Spleen (tissue), 11 donors: ENCODE results near the gene ACACA. TPM values are rescaled to one million over a fixed set of nuclear protein-coding genes. Genes with fewer than 3 reads are reported as not detected.

ENCODE experiments used
- DNase-seq: peaks from one replicate; pipeline ENCODE4 v3.0.0-alpha.2; 2020
- H3K27ac ChIP-seq, 8 donors: fragments of 200-600 bp; sonication (generic) in 7 of 8; 1 replicate in 4 of 8; 2 replicates in 4 of 8; pipeline versions ENCODE4 v1.5.0 to v1.8.0; 2016 to 2021; ENCODE audit warnings: inconsistent platforms in 4 of 8, mild to moderate bottlenecking in 4 of 8, moderate library complexity in 1 of 8
- H3K27me3 ChIP-seq, 7 donors: fragments of 200-600 bp; sonication (generic) in 6 of 7; replicated peaks in 1 of 7; 1 replicate in 4 of 7; 2 replicates in 3 of 7; pipeline versions ENCODE4 v1.5.0 to v1.8.0; 2016 to 2021; ENCODE audit warnings: inconsistent platforms in 3 of 7, mild to moderate bottlenecking in 1 of 7
- H3K36me3 ChIP-seq, 6 donors: fragments of 200-600 bp; sonication (generic) in 5 of 6; 1 replicate in 4 of 6; 2 replicates in 2 of 6; pipeline versions ENCODE4 v1.5.0 to v1.8.0; 2016 to 2021; ENCODE audit warnings: inconsistent platforms in 2 of 6
- H3K4me1 ChIP-seq, 6 donors: fragments of 200-600 bp; sonication (generic) in 5 of 6; 1 replicate in 3 of 6; 2 replicates in 3 of 6; pipeline versions ENCODE4 v1.5.0 to v1.8.0; 2016 to 2021; ENCODE audit warnings: inconsistent platforms in 3 of 6
- H3K4me3 ChIP-seq, 8 donors: fragments of 200-600 bp; sonication (generic) in 7 of 8; 1 replicate in 4 of 8; 2 replicates in 4 of 8; pipeline versions ENCODE4 v1.5.0 to v1.8.0; 2016 to 2021; ENCODE audit warnings: inconsistent platforms in 4 of 8, mild to moderate bottlenecking in 4 of 8, moderate library complexity in 2 of 8
- H3K9me3 ChIP-seq, 8 donors: fragments of 200-600 bp; sonication (generic) in 7 of 8; 1 replicate in 4 of 8; 2 replicates in 4 of 8; pipeline versions ENCODE4 v1.5.0 to v1.8.0; 2016 to 2021; ENCODE audit warnings: inconsistent platforms in 4 of 8
- CTCF ChIP-seq, 11 experiments: fragments of 200-600 bp in 7 of 11; fragments of 450-650 bp in 4 of 11; sonication (generic) in 4 of 11; IDR thresholded peaks in 8 of 11; conservative IDR thresholded peaks in 3 of 11; 1 replicate in 7 of 11; 2 replicates in 4 of 11; pipeline versions ENCODE4 v1.4.0 to v1.8.0; 2016 to 2021; ENCODE audit warnings: antibody characterized with exemption in 11 of 11, inconsistent platforms in 4 of 11, mild to moderate bottlenecking in 1 of 11
- POLR2A ChIP-seq, 3 donors: fragments of 450-650 bp; IDR thresholded peaks; one replicate each; pipeline ENCODE4 v1.5.1; 2017; ENCODE audit warnings: antibody characterized with exemption in 3 of 3, mild to moderate bottlenecking in 1 of 3
- POLR2AphosphoS5 ChIP-seq, 3 donors: sonication (generic); formaldehyde crosslinking; IDR thresholded peaks; one replicate each; pipeline ENCODE4 v1.5.1; 2017; ENCODE audit warnings: antibody characterized with exemption in 3 of 3
- WGBS, 5 donors: extraction: QIAGEN DNeasy Blood & Tissue Kit in 3 of 5; methylation state at CpG; one replicate each; pipeline versions ENCODE4 v1.1.5 to v1.1.7; 2013 to 2018; 5-methylcytosine and 5-hydroxymethylcytosine counted together
- intact Hi-C: fragments of 100-400 bp; cut with DNase I; formaldehyde crosslinking; loops from one replicate; pipeline ENCODE4 v1.15.0; 2023; ENCODE audit warnings: low total_unique reads
- polyA plus RNA-seq, 3 donors: library from polyadenylated mRNA; stranded (reverse); fragments of 200-250 nt; gene quantifications; one replicate each; pipeline ENCODE4 v1.2.1, GENCODE V29; 2013
- total RNA-seq, 7 donors: library from RNA; depleted of rRNA in 3 of 7; stranded (reverse); fragments of >200 nt in 3 of 7; fragmentation: NEBNext Ultra II Directional in 4 of 7; extraction: Animal tissue kit (Norgen Biotek cat#: 25700) in 4 of 7; gene quantifications; one replicate each; pipeline versions ENCODE4 v1.1.0 to v1.2.1, GENCODE V29; 2016 to 2021
- donor health status: healthy with polysubstance abuse.
- donor health status: DM: no; HTN: no; CAD: no; lungs with moderate emphysema.
- donor health status: DM: no; HTN: no; CAD: no.
- donor health status: Bipolar disorder and iron deficiency.
- donor health status: healthy.
- donor health status: DM: no; HTN: no; CAD: no.
- donor health status: DM: yes; HTN: yes; CAD: no.

Gene ACACA
- total and polyA plus RNA-seq, 10 donors: 3.2 to 50.8 (median 29.2) TPM

DNA sequence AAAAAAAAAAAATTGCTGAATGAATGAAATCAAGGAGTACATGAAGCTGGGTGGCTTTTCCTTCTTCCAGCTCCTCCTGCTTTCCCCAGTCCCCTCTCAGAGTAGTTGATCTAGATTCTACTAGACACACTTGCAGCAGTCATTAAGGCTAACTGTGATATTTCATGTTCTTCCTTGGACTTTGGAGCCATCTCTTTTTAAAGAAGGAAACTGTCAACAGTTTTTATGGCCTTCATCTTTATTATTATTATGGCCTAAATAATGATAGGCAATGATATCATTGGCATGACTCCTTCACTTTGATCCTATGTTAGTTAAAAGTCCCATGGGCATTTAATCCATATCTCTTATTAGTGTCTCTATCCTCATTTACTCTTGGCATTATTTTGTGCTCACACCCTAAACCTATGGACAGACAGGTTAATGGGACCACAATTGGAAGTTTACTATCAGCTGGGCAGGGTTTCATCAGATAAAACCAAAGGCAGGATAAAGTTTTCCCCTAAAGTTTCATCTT, 21.1 kb downstream of the ACACA start:
- H3K27ac ChIP-seq: no peak overlapping the region
- no peak overlapping the region for H3K4me3 ChIP-seq
- no peaks in the 10 kb centered on the region for H3K9me3 ChIP-seq
- H3K4me1 ChIP-seq: no peaks in the 10 kb centered on the region
- TF ChIP-seq POLR2AphosphoS5 (IDR thresholded peaks at IDR 0.05): no peak
- TF ChIP-seq POLR2A (IDR thresholded peaks at IDR 0.05): no peak
- TF ChIP-seq CTCF (IDR thresholded peaks at IDR 0.05 in 8 of 11, conservative IDR thresholded peaks at IDR 0.05 in 3 of 11): no peak
- DNase-seq: no peak
- intact Hi-C loops: no loop called here
- H3K36me3 ChIP-seq: no peaks in the 10 kb centered on the region
- no peaks in the 10 kb centered on the region for H3K27me3 ChIP-seq

DNA sequence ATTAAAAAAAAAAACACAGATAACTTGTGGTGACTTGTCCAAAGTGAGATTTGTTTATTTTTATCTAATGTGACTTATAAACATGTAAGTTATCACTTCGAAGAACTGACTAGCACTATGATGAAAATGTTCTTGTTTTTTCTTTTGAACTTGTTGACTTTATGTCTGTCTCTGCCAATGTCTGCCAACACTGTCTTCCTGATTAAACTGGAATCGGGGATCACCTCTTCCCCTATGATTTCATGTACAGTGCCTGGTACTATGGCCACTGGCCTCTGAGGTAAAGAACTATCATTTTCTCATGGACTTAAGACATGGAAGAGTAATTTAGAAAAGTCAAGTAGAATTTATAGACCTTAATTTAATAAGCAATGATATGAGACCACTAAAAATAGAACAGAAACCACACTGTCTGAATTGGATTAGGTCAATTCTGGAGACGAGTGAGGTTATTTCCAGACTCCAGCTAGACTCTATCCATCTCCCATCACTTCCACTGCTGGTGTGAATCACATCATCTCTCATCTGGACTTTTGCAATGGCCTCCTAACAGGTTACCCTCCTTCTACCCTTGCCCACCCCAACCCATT, 22.0 kb downstream of the ACACA start:
- H3K36me3 ChIP-seq: no peaks in the 10 kb centered on the region
- intact Hi-C loops: no loop called here
- H3K4me1 ChIP-seq: no peaks in the 10 kb centered on the region
- H3K4me3 ChIP-seq: no peak overlapping the region
- TF ChIP-seq POLR2A (IDR thresholded peaks at IDR 0.05) (no peak), POLR2AphosphoS5 (IDR thresholded peaks at IDR 0.05) (no peak), CTCF (IDR thresholded peaks at IDR 0.05 in 8 of 11, conservative IDR thresholded peaks at IDR 0.05 in 3 of 11) (no peak)
- WGBS, 5 donors: 82 to 90% (median 86%) methylated on average over 3 of the region's 3 CpGs
- DNase-seq: no peak
- no peak overlapping the region for H3K27ac ChIP-seq
- H3K27me3 ChIP-seq: no peaks in the 10 kb centered on the region
- H3K9me3 ChIP-seq: no peaks in the 10 kb centered on the region

- no peak overlapping the region for H3K27ac ChIP-seq
- H3K4me1 ChIP-seq: no peaks in the 10 kb centered on the region
- no peak for DNase-seq
- WGBS, 5 donors: 90 to 100% (median 94%) methylated on average over 1 of the region's 1 CpG
- no peaks in the 10 kb centered on the region for H3K36me3 ChIP-seq
- H3K27me3 ChIP-seq: no peaks in the 10 kb centered on the region
- intact Hi-C loops: no loop called here
- no peak for TF ChIP-seq CTCF (IDR thresholded peaks at IDR 0.05 in 8 of 11, conservative IDR thresholded peaks at IDR 0.05 in 3 of 11)
- TF ChIP-seq POLR2A (IDR thresholded peaks at IDR 0.05): no peak
- no peak for TF ChIP-seq POLR2AphosphoS5 (IDR thresholded peaks at IDR 0.05)
- no peaks in the 10 kb centered on the region for H3K9me3 ChIP-seq
- H3K4me3 ChIP-seq: no peak overlapping the region
These were observed 24.6 kb downstream of the ACACA start for GRCh38 chr17:37382056-37382455.

- DNase-seq: no peak
- Histone ChIP-seq H3K36me3 (no peaks in the 10 kb centered on the region), H3K4me1 (peaks cover 0 to 6% (median 2%) of the 10 kb centered on the region in 6 donors), H3K4me3 (no peak within 1 kb of the TSS), H3K27ac (no peak within 1 kb of the TSS), H3K27me3 (no peaks in the 10 kb centered on the region), H3K9me3 (no peaks in the 10 kb centered on the region)
- intact Hi-C loops: no loop called here
- WGBS, 5 donors: 88 to 96% (median 93%) methylated on average over 7 of the region's 7 CpGs
- TF ChIP-seq POLR2A (IDR thresholded peaks at IDR 0.05) (no peak), CTCF (IDR thresholded peaks at IDR 0.05 in 8 of 11, conservative IDR thresholded peaks at IDR 0.05 in 3 of 11) (no peak), POLR2AphosphoS5 (IDR thresholded peaks at IDR 0.05) (no peak)
These were observed 30.9 kb downstream of the ACACA start, which contains the start of gene C17orf78 for GRCh38 chr17:37375706-37376105. TSS of gene C17orf78 (plus strand) at chr17:37375985. CDS start at chr17:37376093, 108 bp downstream.
